ENCODE measurements around the gene ADIPOQ.

- TF ChIP-seq CTCF (IDR thresholded peaks at IDR 0.05): no peak
- TF ChIP-seq EP300 (IDR thresholded peaks at IDR 0.05): no peak
- TF ChIP-seq POLR2A (IDR thresholded peaks at IDR 0.05): no peak
- TF ChIP-seq POLR2AphosphoS5 (IDR thresholded peaks at IDR 0.05): no peak
These were observed 526 bp downstream of the ADIPOQ start for GRCh38 chr3:186843039-186843432.
